Sigmoid colon (tissue), 3 donors: ENCODE measurements around the gene IL17RD.

Experiments used
- CTCF ChIP-seq, 4 experiments: fragments of 450-650 bp in 3 of 4; fragments of 200-600 bp in 1 of 4; IDR thresholded peaks; one replicate each; pipeline ENCODE4 v1.5.1; 2016 to 2019; ENCODE audit warnings: antibody characterized with exemption in 4 of 4, mild to moderate bottlenecking in 3 of 4, moderate library complexity in 2 of 4
- POLR2A ChIP-seq, 2 donors: fragments of 450-650 bp; IDR thresholded peaks; one replicate each; pipeline ENCODE4 v1.6.1; 2016; ENCODE audit warnings: antibody characterized with exemption in 2 of 2, mild to moderate bottlenecking in 2 of 2, moderate library complexity in 2 of 2

GRCh38 chr3:57077630-57078343 is 87.4 kb downstream of the IL17RD start:
- TF ChIP-seq CTCF (IDR thresholded peaks at IDR 0.05): no peak
- TF ChIP-seq POLR2A (IDR thresholded peaks at IDR 0.05): no peak
